K562 (cell line): ENCODE results near the gene ZNRD2. TPM values are rescaled to one million over a fixed set of nuclear protein-coding genes. Genes with fewer than 3 reads are reported as not detected.

ENCODE experiments used
- ATAC-seq: fragments of 200-7000 bp; cut with Tn5 transposase; 3 replicates; pipeline ENCODE4 v1.9.1; 2020; ENCODE audit warnings: moderate library complexity
- BruUV-seq: library from RNA; stranded (reverse); fragments of 400-500 nt; replicated peaks from 2 replicates; lab custom pipeline; 2021; lab: Mats Ljungman, UMichigan
- CTCF ChIA-PET: fragments of 300-600 bp; formaldehyde crosslinking; extraction: SDS; loops from one replicate; lab custom pipeline; 2021; ENCODE audit warnings: low intra/inter-chr PET ratio; lab: Yijun Ruan, JAX
- POLR2A ChIA-PET: fragments of 300-600, 350-650 bp; sonication (Branson Sonifier 250); formaldehyde crosslinking; extraction: SDS; loops from one replicate; lab custom pipeline; 2021; ENCODE audit warnings: antibody characterized with exemption, inconsistent platforms; lab: Yijun Ruan, JAX
- DNase-seq, 4 experiments: peaks; one replicate each; pipeline versions ENCODE4 v3.0.0 to v3.0.0-alpha.2; 2011 to 2018; ENCODE audit warnings: low spot score in 3 of 4, mixed read lengths in 3 of 4; ENCODE audit errors: extremely low read depth in 1 of 4
- FAIRE-seq: peaks from 2 replicates; lab custom pipeline; 2011; peaks lifted over from hg19 to GRCh38; lab: Jason Lieb, UNC
- H2AFZ ChIP-seq: 2 replicates; pipeline ENCODE4 v1.6.0; 2011; ENCODE audit warnings: low read depth, low read length, control low read depth, inconsistent platforms
- H3K27ac ChIP-seq: fragments of 200-600 bp; 3 replicates; pipeline ENCODE4 v1.8.0; 2011; ENCODE audit warnings: low read depth, mild to moderate bottlenecking, control low read depth, inconsistent platforms, low read length, moderate library complexity, mixed read lengths; ENCODE audit errors: extremely low read depth
- H3K27me3 ChIP-seq, 2 experiments: fragments of 300-600 bp in 1 of 2; 2 replicates in 1 of 2; 3 replicates in 1 of 2; pipeline versions ENCODE4 v1.6.0 to v1.8.0; 2011; ENCODE audit warnings: inconsistent platforms in 2 of 2, low read length in 2 of 2, mild to moderate bottlenecking in 1 of 2, mixed read lengths in 1 of 2, moderate library complexity in 1 of 2; ENCODE audit not compliant: control insufficient read depth in 2 of 2, insufficient read depth in 2 of 2
- H3K36me3 ChIP-seq: fragments of 300-600 bp; 3 replicates; pipeline ENCODE4 v1.8.0; 2011; ENCODE audit warnings: mild to moderate bottlenecking, low read length, inconsistent platforms; ENCODE audit not compliant: control insufficient read depth, insufficient read depth
- H3K4me1 ChIP-seq, 2 experiments: fragments of 200-600 bp in 1 of 2; replicated peaks in 1 of 2; 2 replicates in 1 of 2; 3 replicates in 1 of 2; pipeline versions ENCODE4 v1.5.1 to v1.8.0; 2011; ENCODE audit warnings: inconsistent platforms in 2 of 2, low read length in 2 of 2, mild to moderate bottlenecking in 1 of 2, mixed read lengths in 1 of 2, moderate library complexity in 1 of 2; ENCODE audit not compliant: control insufficient read depth in 2 of 2, insufficient read depth in 2 of 2
- H3K4me2 ChIP-seq: 2 replicates; pipeline ENCODE4 v1.6.1; 2011; ENCODE audit warnings: low read length, control low read depth, inconsistent platforms, mixed read lengths; ENCODE audit not compliant: insufficient read depth
- H3K4me3 ChIP-seq: fragments of 200-600 bp; sonication (generic), shearing (Covaris generic); 2 replicates; pipeline ENCODE4 v1.5.1; 2016; ENCODE audit warnings: control low read depth, inconsistent platforms
- H3K79me2 ChIP-seq: fragments of 200-600 bp; 3 replicates; pipeline ENCODE4 v1.8.0; 2011; ENCODE audit warnings: low read length, inconsistent platforms; ENCODE audit not compliant: control insufficient read depth, insufficient read depth
- H3K9ac ChIP-seq, 2 experiments: 2 replicates each; pipeline versions ENCODE4 v1.6.0 to v1.6.1; 2011; ENCODE audit warnings: low read depth in 2 of 2, low read length in 2 of 2, control low read depth in 1 of 2, inconsistent platforms in 1 of 2, mild to moderate bottlenecking in 1 of 2, mixed read lengths in 1 of 2; ENCODE audit not compliant: insufficient read depth in 1 of 2
- H3K9me1 ChIP-seq: one replicate; pipeline ENCODE4 v1.6.0; 2011; ENCODE audit warnings: inconsistent platforms, mild to moderate bottlenecking, low read length, moderate library complexity; ENCODE audit not compliant: control insufficient read depth, insufficient read depth
- H3K9me3 ChIP-seq: replicated peaks from 2 replicates; pipeline ENCODE4 v1.5.1; 2011; ENCODE audit warnings: low read depth, low read length, inconsistent platforms; ENCODE audit not compliant: control insufficient read depth, insufficient read depth
- H4K20me1 ChIP-seq: replicated peaks from 2 replicates; pipeline ENCODE4 v1.6.1; 2011; ENCODE audit warnings: low read length, inconsistent platforms, mixed read lengths; ENCODE audit not compliant: control insufficient read depth, insufficient read depth
- CREB1 ChIP-seq, 2 experiments: sonication (generic) in 1 of 2; formaldehyde crosslinking in 1 of 2; IDR thresholded peaks; 2 replicates each; pipeline versions ENCODE4 v1.6.1 to v1.8.0; 2012 to 2022; ENCODE audit warnings: inconsistent platforms in 1 of 2, mild to moderate bottlenecking in 1 of 2, missing genetic modification reagents in 1 of 2, moderate library complexity in 1 of 2
- FOS ChIP-seq: IDR thresholded peaks from 3 replicates; pipeline ENCODE4 v1.6.1; 2011; ENCODE audit not compliant: insufficient read length; ENCODE audit errors: extremely low read depth
- GATA2 ChIP-seq: sonication (generic); formaldehyde crosslinking; IDR thresholded peaks from 2 replicates; pipeline ENCODE4 v1.4.0; 2020; ENCODE audit warnings: mild to moderate bottlenecking, missing genetic modification reagents
- KLF13 ChIP-seq: fragments of 450-650 bp; IDR thresholded peaks from 2 replicates; pipeline ENCODE4 v1.6.1; 2016; ENCODE audit warnings: missing genetic modification characterization, low read depth, mild to moderate bottlenecking, missing compliant biosample characterization, moderate library complexity, borderline replicate concordance
- NCOA2 ChIP-seq, 2 experiments: fragments of 450-650 bp; IDR thresholded peaks; 2 replicates each; pipeline ENCODE4 v1.6.1; 2018; ENCODE audit warnings: mild to moderate bottlenecking in 2 of 2, moderate library complexity in 1 of 2; ENCODE audit not compliant: partially characterized antibody in 2 of 2
- SRSF1 ChIP-seq: fragments of 200-400 bp; formaldehyde crosslinking; IDR thresholded peaks from 2 replicates; pipeline ENCODE4 v1.6.1; 2017; ENCODE audit warnings: mild to moderate bottlenecking, low read depth, low read length, moderate library complexity
- SRSF7 ChIP-seq: fragments of 200-400 bp; formaldehyde crosslinking; optimal IDR thresholded peaks from 2 replicates; pipeline ENCODE3; 2017; ENCODE audit warnings: mild to moderate bottlenecking, low read depth, low read length
- WGBS: fragments of 100-300 bp; shearing (Covaris generic); methylation state at CpG from one replicate; pipeline ENCODE4 v1.1.6; 2016; ENCODE audit warnings: low coverage, mixed read lengths; ENCODE audit not compliant: insufficient coverage; ENCODE audit errors: missing lambda C conversion rate; 5-methylcytosine and 5-hydroxymethylcytosine counted together
- in situ Hi-C: fragments of 300-500 bp; cut with MboI; formaldehyde crosslinking; loops from 4 replicates; pipeline ENCODE4 v1.15.0; 2018; ENCODE audit warnings: inconsistent platforms, mixed read lengths
- intact Hi-C: fragments of 100-400 bp; cut with micrococcal nuclease; formaldehyde crosslinking; loops from 2 replicates; pipeline ENCODE4 v1.14.2; 2022
- polyA plus RNA-seq, 8 experiments: library from polyadenylated mRNA; depleted of rRNA in 4 of 8; stranded (reverse) in 5 of 8; unstranded in 3 of 8; fragments of >200 nt; fragmentation: Nextera tagmentation in 2 of 8; fragmentation: Illumina TruSeq in 1 of 8; extraction: Ambion mirVana in 2 of 8; extraction: Trizol in 1 of 8; gene quantifications; 2 replicates each; pipeline versions ENCODE4 v1.2.1 to v1.2.3, GENCODE V29; 2011 to 2014; ENCODE audit warnings: inconsistent platforms in 1 of 8, missing spikeins in 1 of 8
- total RNA-seq, 7 experiments: library from RNA; depleted of rRNA in 6 of 7; stranded (reverse); fragments of >200 nt in 6 of 7; fragmentation: Illumina TruSeq in 2 of 7; extraction: Trizol in 2 of 7; gene quantifications; 2 replicates each; pipeline versions ENCODE4 v1.2.1 to v1.2.3, GENCODE V29; 2011 to 2021; ENCODE audit warnings: low replicate concordance in 1 of 7
- TF ChIP-seq, protein P1 (sequence below): fragments of 450-650 bp; formaldehyde crosslinking; IDR thresholded peaks from 2 replicates; pipeline ENCODE4 v1.4.0; 2020; ENCODE audit warnings: mild to moderate bottlenecking, moderate library complexity
- TF ChIP-seq, protein P2 (sequence below): sonication (generic); formaldehyde crosslinking; IDR thresholded peaks from 2 replicates; pipeline ENCODE4 v1.8.1; 2023; ENCODE audit warnings: mild to moderate bottlenecking, missing genetic modification reagents
- TF ChIP-seq, protein P3 (sequence below): IDR thresholded peaks from 2 replicates; pipeline ENCODE4 v1.6.1; 2012; ENCODE audit warnings: low read depth, low read length, improper control_type of control experiment, borderline replicate concordance
- TF ChIP-seq, protein P4 (sequence below): sonication (generic); formaldehyde crosslinking; IDR thresholded peaks from 2 replicates; pipeline ENCODE4 v1.5.0; 2020; ENCODE audit warnings: missing genetic modification reagents
- TF ChIP-seq, protein P5 (sequence below): fragments of 250-450 bp; sonication (Bioruptor Pico); IDR thresholded peaks from 2 replicates; pipeline ENCODE4 v1.5.0; 2020; ENCODE audit warnings: mild to moderate bottlenecking

The ZNRD2 gene
- total and polyA plus RNA-seq, 9 of the 15 experiments (the other 6 are each of a cell fraction or from before 2014, with no cell fraction given) = 13.4 to 129 (median 60.4) TPM

DNA sequence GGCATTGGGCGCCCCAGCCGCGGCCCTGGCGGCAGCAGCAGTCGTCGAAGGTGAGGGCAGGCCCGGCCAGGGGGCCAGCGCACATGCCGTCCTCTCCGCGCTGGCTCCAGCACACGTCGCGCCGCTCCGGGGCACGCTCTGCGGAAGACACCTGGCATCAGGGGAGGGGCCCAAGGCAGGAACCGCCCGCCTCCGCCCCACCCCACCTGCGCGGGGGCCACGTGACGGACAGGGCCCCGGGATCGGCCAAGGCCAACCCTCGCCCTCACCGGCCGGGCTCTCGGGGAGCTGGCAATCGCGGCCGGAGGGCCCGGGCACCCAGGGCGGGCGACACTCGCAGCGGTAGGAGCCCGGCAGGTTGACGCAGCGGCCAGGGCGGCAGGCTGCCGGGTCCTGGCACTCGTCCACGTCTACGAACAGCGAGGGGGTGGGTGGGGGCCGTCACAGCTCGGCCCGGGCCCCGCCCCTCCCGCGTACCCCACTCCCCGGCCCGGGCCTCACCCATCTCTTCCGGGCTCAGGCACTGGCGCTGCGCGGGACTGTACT, 30.5 kb upstream of the ZNRD2 start:
- H3K4me2 ChIP-seq = peak overlapping the region; percentile 99
- H3K9me1 ChIP-seq = no peaks in the 10 kb centered on the region
- peak in 1 of 4 experiments; percentile 44 for DNase-seq
- in situ Hi-C loops (no loop called here), intact Hi-C loops (loop anchor here (1.0 to 10.0 kb wide), 3 partner anchors 30 to 275 kb away; partner anchors contain the start of gene ZNRD2)
- FAIRE-seq = no peak
- H3K9me3 ChIP-seq = no peaks in the 10 kb centered on the region
- peak overlapping the region; percentile 76 for H3K4me3 ChIP-seq
- POLR2A ChIA-PET = interaction anchor here (0.6 to 2.7 kb wide), 11 partner anchors 12 to 121 kb away, joined by 3 to 16 read pairs (median 5); partner anchors contain the start of genes FAM89B, MALAT1, NEAT1 and ZNRD2
- BruUV-seq = no TSS peak
- no peaks in the 10 kb centered on the region for H4K20me1 ChIP-seq
- peaks cover 44% of the 10 kb centered on the region; the same call in 1 of the 3 replicates for H3K36me3 ChIP-seq
- H3K9ac ChIP-seq = peak overlapping the region in 1 of 2 experiments; percentile 95; a peak in 3 of 4 replicates
- no peak; the same call in 2 of the 3 replicates for ATAC-seq
- CTCF ChIA-PET = interaction anchor here (0.9 to 3.1 kb wide), 3 partner anchors 33 to 278 kb away, joined by 3 to 63 read pairs (median 6); partner anchors contain the start of genes FAM89B and ZNRD2
- peak overlapping the region; percentile 99; the same call in 1 of the 2 replicates for H2AFZ ChIP-seq
- 16% methylated on average over 11 of the region's 60 CpGs for WGBS
- no peaks in the 10 kb centered on the region; the same call in 2 of the 3 replicates for H3K79me2 ChIP-seq
- peak overlapping the region; percentile 78; the same call in 1 of the 3 replicates for H3K27ac ChIP-seq
- H3K4me1 ChIP-seq = peaks cover 9 to 46% of the 10 kb centered on the region in 2 experiments
- no peaks in the 10 kb centered on the region for H3K27me3 ChIP-seq
- TF ChIP-seq, protein P1, sequence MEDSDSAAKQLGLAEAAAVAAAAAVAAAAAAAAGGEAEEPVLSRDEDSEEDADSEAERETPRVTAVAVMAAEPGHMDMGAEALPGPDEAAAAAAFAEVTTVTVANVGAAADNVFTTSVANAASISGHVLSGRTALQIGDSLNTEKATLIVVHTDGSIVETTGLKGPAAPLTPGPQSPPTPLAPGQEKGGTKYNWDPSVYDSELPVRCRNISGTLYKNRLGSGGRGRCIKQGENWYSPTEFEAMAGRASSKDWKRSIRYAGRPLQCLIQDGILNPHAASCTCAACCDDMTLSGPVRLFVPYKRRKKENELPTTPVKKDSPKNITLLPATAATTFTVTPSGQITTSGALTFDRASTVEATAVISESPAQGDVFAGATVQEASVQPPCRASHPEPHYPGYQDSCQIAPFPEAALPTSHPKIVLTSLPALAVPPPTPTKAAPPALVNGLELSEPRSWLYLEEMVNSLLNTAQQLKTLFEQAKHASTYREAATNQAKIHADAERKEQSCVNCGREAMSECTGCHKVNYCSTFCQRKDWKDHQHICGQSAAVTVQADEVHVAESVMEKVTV (CRISPR knock-in tag) = 0 out of 2 replicates have a peak, but pooled peaks have one; percentile 24
- TF ChIP-seq SRSF1 (no peak), GATA2 (CRISPR knock-in tag) (no peak), NCOA2 (IDR thresholded peaks at IDR 0.05; ENCODE audit: partially characterized antibody in 2 of 2) (no peak), FOS (no peak), CREB1 (IDR thresholded peaks at IDR 0.05) (no peak), CREB1 (CRISPR knock-in tag; IDR thresholded peaks at IDR 0.05) (no peak), SRSF7 (no peak), KLF13 (tag) (no peak)
- TF ChIP-seq, protein P2, sequence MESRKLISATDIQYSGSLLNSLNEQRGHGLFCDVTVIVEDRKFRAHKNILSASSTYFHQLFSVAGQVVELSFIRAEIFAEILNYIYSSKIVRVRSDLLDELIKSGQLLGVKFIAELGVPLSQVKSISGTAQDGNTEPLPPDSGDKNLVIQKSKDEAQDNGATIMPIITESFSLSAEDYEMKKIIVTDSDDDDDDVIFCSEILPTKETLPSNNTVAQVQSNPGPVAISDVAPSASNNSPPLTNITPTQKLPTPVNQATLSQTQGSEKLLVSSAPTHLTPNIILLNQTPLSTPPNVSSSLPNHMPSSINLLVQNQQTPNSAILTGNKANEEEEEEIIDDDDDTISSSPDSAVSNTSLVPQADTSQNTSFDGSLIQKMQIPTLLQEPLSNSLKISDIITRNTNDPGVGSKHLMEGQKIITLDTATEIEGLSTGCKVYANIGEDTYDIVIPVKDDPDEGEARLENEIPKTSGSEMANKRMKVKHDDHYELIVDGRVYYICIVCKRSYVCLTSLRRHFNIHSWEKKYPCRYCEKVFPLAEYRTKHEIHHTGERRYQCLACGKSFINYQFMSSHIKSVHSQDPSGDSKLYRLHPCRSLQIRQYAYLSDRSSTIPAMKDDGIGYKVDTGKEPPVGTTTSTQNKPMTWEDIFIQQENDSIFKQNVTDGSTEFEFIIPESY = peak; percentile 46
- TF ChIP-seq, protein P3, sequence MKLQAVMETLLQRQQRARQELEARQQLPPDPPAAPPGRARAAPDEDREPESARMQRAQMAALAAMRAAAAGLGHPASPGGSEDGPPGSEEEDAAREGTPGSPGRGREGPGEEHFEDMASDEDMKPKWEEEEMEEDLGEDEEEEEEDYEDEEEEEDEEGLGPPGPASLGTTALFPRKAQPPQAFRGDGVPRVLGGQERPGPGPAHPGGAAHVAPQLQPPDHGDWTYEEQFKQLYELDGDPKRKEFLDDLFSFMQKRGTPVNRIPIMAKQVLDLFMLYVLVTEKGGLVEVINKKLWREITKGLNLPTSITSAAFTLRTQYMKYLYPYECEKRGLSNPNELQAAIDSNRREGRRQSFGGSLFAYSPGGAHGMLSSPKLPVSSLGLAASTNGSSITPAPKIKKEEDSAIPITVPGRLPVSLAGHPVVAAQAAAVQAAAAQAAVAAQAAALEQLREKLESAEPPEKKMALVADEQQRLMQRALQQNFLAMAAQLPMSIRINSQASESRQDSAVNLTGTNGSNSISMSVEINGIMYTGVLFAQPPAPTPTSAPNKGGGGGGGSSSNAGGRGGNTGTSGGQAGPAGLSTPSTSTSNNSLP = no peak
- TF ChIP-seq, protein P4, sequence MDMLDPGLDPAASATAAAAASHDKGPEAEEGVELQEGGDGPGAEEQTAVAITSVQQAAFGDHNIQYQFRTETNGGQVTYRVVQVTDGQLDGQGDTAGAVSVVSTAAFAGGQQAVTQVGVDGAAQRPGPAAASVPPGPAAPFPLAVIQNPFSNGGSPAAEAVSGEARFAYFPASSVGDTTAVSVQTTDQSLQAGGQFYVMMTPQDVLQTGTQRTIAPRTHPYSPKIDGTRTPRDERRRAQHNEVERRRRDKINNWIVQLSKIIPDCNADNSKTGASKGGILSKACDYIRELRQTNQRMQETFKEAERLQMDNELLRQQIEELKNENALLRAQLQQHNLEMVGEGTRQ (CRISPR knock-in tag) = 0 out of 2 replicates have a peak, but pooled peaks have one; percentile 10
- TF ChIP-seq, protein P5, sequence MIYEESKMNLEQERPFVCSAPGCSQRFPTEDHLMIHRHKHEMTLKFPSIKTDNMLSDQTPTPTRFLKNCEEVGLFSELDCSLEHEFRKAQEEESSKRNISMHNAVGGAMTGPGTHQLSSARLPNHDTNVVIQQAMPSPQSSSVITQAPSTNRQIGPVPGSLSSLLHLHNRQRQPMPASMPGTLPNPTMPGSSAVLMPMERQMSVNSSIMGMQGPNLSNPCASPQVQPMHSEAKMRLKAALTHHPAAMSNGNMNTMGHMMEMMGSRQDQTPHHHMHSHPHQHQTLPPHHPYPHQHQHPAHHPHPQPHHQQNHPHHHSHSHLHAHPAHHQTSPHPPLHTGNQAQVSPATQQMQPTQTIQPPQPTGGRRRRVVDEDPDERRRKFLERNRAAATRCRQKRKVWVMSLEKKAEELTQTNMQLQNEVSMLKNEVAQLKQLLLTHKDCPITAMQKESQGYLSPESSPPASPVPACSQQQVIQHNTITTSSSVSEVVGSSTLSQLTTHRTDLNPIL (CRISPR knock-in tag) = no peak
